ENCODE data around the gene GPR42. TPM values are rescaled to one million over a fixed set of nuclear protein-coding genes. Genes with fewer than 3 reads are reported as not detected.

Gene GPR42
- total and polyA plus RNA-seq, 2 experiments from 2014 or later = not detected

DNA sequence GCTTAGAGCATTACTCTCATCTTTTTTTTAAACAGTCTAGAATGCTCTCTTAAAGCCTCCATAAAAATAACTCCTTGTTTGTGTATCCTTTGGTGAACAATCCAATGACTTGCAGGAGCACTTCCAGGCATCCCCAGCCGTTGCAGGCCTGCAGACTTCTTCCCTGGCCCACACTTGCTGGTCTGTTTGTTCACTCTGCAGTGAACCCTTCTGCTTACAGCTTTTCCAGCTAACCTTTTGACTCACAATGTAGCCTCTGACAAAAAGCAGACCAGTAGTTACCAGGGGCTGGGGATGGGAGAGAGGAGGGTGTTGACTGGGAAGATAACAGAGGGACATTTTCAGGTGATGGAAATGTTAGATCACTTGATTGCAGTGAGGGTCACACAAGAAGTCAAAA, 9.1 kb downstream of the GPR42 start:
- TF ChIP-seq, protein P1, sequence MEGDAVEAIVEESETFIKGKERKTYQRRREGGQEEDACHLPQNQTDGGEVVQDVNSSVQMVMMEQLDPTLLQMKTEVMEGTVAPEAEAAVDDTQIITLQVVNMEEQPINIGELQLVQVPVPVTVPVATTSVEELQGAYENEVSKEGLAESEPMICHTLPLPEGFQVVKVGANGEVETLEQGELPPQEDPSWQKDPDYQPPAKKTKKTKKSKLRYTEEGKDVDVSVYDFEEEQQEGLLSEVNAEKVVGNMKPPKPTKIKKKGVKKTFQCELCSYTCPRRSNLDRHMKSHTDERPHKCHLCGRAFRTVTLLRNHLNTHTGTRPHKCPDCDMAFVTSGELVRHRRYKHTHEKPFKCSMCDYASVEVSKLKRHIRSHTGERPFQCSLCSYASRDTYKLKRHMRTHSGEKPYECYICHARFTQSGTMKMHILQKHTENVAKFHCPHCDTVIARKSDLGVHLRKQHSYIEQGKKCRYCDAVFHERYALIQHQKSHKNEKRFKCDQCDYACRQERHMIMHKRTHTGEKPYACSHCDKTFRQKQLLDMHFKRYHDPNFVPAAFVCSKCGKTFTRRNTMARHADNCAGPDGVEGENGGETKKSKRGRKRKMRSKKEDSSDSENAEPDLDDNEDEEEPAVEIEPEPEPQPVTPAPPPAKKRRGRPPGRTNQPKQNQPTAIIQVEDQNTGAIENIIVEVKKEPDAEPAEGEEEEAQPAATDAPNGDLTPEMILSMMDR (IDR thresholded peaks at IDR 0.05; ENCODE audit: poor library complexity) = no peak
- TF ChIP-seq EZH2phosphoT487 (IDR thresholded peaks at IDR 0.05; ENCODE audit: low read depth, severe bottlenecking, unreplicated experiment) (no peak), EZH2 (IDR thresholded peaks at IDR 0.05; ENCODE audit: borderline replicate concordance) (no peak)
- Histone ChIP-seq H3K27me3 (no peaks in the 10 kb centered on the region), H3K4me1 (ENCODE audit: insufficient read depth) (peaks cover 14% of the 10 kb centered on the region), H3K4me2 (no peak overlapping the region), H4K20me1 (ENCODE audit: insufficient read depth, poor library complexity, severe bottlenecking) (no peaks in the 10 kb centered on the region), H3K4me3 (no peak overlapping the region), H3K9me2 (replicated peaks; ENCODE audit: insufficient read depth) (no peaks in the 10 kb centered on the region), H3K9me3 (ENCODE audit: low read depth) (no peaks in the 10 kb centered on the region), H3K79me2 (no peaks in the 10 kb centered on the region), H3K36me3 (replicated peaks; ENCODE audit: insufficient read depth, low read depth) (no peaks in the 10 kb centered on the region), H3K27ac (peak overlapping the region; percentile 44), H2AFZ (no peak overlapping the region)
- DNase-seq (ENCODE audit: low spot score) = no peak
- 5% methylated on average over 1 of the region's 1 CpG for WGBS (ENCODE audit: low lambda C conversion rate, missing lambda C conversion rate)

DNA sequence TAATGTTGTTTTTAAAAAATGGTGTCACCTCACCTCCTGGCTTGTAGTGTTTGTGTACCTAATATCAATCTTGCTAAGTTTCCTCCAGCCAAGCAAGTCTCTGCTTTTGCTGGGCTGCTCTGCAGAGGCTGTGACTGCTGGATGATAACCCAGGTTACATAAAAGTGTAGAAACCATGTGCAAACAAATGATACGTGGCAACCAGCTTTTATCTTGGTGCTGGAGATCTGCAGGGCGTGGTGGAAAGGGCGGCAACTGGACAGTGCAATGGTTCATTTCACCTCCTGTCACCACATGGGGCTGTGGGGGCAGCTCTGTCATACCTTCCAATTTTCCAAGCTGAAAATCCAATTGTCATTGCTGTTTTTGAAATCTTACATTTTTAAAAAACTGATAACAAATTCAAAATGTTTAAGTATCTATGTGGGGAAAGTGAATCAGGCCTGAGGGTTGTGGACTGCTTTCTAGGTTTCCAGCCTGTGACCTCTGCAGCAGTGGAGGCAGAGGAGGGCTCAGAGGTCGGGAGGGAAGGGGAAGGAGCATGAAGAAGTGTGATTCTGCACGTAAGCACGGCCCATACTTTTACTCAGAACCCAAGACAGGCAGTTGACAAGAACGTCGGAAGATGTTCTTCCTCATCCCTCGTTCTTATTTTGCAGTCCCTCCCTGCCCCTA, 9.7 kb downstream of the GPR42 start:
- Histone ChIP-seq H3K4me2 (no peak overlapping the region), H3K9me2 (replicated peaks; ENCODE audit: insufficient read depth) (no peaks in the 10 kb centered on the region), H2AFZ (no peak overlapping the region), H3K4me1 (ENCODE audit: insufficient read depth) (peaks cover 14% of the 10 kb centered on the region), H3K27me3 (no peaks in the 10 kb centered on the region), H3K4me3 (no peak overlapping the region), H3K9me3 (ENCODE audit: low read depth) (peaks cover under 1% of the 10 kb centered on the region), H3K36me3 (replicated peaks; ENCODE audit: insufficient read depth, low read depth) (no peaks in the 10 kb centered on the region), H3K27ac (peak overlapping the region; percentile 50), H4K20me1 (ENCODE audit: insufficient read depth, poor library complexity, severe bottlenecking) (no peaks in the 10 kb centered on the region), H3K79me2 (no peaks in the 10 kb centered on the region)
- TF ChIP-seq, protein P1 (IDR thresholded peaks at IDR 0.05; ENCODE audit: poor library complexity) = no peak
- no peak for TF ChIP-seq EZH2 (IDR thresholded peaks at IDR 0.05; ENCODE audit: borderline replicate concordance)
- TF ChIP-seq EZH2phosphoT487 (IDR thresholded peaks at IDR 0.05; ENCODE audit: low read depth, severe bottlenecking, unreplicated experiment) = no peak
- DNase-seq (ENCODE audit: low spot score) = peak; percentile 72
- WGBS (ENCODE audit: low lambda C conversion rate, missing lambda C conversion rate) = 50% methylated on average over 9 of the region's 9 CpGs

DNA sequence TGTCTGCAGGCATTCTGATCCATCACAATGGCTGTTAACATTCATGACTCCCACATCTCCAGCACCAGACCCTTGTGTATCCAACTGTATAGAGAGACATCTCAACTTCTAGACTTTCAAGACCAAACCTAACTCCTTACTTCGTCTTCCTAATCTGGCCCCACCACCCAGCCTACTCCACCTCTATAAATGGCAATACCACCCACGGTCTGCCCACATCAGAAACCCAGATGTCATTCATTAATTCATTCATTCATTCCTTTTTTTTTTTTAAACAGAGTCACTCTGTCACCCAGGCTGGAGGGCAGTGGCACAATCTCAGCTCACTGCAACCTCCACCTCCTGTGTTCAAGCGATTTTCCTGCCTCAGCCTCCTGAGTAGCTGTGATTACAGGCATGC, 10.4 kb downstream of the GPR42 start:
- Histone ChIP-seq H2AFZ (no peak overlapping the region), H3K27me3 (no peaks in the 10 kb centered on the region), H3K9me2 (replicated peaks; ENCODE audit: insufficient read depth) (no peaks in the 10 kb centered on the region), H3K27ac (peak overlapping the region; percentile 50), H3K79me2 (no peaks in the 10 kb centered on the region), H4K20me1 (ENCODE audit: insufficient read depth, poor library complexity, severe bottlenecking) (no peaks in the 10 kb centered on the region), H3K4me1 (ENCODE audit: insufficient read depth) (peaks cover 14% of the 10 kb centered on the region), H3K9me3 (ENCODE audit: low read depth) (peaks cover 4% of the 10 kb centered on the region), H3K4me3 (no peak overlapping the region), H3K36me3 (replicated peaks; ENCODE audit: insufficient read depth, low read depth) (no peaks in the 10 kb centered on the region), H3K4me2 (no peak overlapping the region)
- no peak for DNase-seq (ENCODE audit: low spot score)
- TF ChIP-seq EZH2phosphoT487 (IDR thresholded peaks at IDR 0.05; ENCODE audit: low read depth, severe bottlenecking, unreplicated experiment) = no peak
- TF ChIP-seq, protein P1 (IDR thresholded peaks at IDR 0.05; ENCODE audit: poor library complexity) = no peak
- 67% methylated on average over 3 of the region's 3 CpGs for WGBS (ENCODE audit: low lambda C conversion rate, missing lambda C conversion rate)

All from hepatocyte (in vitro differentiated cells).